Skin epidermis (tissue), 12 donors: ENCODE data around the gene FRMPD1.
"Not testable (repeated sequence)": the region's sequence is repeated elsewhere in the genome, so short reads cannot be mapped to it uniquely, and the experiment has no call there.

ENCODE experiments used
- H3K27ac ChIP-seq, 21 experiments: fragments of 200-600 bp; sonication (generic) in 11 of 21; one replicate each; pipeline ENCODE4 v1.5.0; 2020; ENCODE audit warnings: mild to moderate bottlenecking in 3 of 21, inconsistent platforms in 2 of 21, moderate library complexity in 2 of 21
- H3K4me3 ChIP-seq, 7 experiments: fragments of 200-600 bp; sonication (generic) in 2 of 7; one replicate each; pipeline ENCODE4 v1.5.0; 2020; ENCODE audit warnings: inconsistent platforms in 2 of 7, mild to moderate bottlenecking in 2 of 7, moderate library complexity in 1 of 7

Gene FRMPD1

DNA sequence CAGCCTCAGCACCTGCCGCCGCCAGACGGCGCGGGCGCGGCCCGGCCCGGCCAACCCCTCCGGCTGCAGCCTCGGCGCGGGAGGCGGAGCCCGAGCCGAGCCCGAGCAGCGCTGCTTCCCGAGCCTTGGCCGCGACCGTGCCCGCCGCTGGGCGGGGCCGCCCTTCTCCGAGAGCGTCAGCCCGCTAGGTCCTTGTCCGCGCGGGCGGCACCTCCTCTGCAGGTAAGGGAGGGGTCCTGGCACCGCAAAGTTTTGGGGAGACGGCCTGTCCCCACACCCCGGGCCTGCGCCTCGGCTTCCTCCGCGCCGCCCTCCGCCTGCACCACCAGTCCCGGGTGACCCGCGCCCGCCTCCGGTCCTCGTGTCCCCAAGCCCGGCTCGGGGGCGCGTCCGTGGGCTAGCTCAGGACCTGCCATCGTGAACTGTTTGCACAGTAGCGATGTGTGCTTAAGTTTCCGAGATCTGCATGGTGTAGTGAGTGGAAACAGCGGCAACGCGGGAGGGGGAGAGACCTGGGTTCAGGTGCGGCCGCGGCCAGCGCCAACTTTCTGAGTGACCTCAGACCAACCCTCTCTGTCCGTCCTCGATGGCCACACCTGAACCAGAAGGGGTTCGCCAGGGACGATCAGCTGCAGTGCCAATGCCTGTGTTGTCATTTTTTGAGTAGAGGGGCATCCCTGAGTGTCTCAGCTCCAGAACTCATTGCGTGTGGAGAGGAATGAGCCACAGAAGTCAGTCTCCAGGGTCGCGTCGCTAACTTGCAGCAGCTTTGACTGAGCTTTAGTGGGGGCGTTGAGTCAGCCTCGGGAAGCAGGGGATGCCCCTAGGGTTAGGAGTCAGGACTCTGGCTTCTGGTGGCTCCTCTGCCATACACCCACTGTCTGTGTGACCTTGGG is at the start of gene FRMPD1:
TSS of gene FRMPD1 (plus strand) at position 82 of the 896 bp plus-strand sequence. CDS start 41,688 bp downstream, outside the sequence.
- Histone ChIP-seq H3K27ac (peak within 1 kb of the TSS in 1 of 21 experiments; percentile 26), H3K4me3 (peak within 1 kb of the TSS; percentile 34 to 48 (median 44))

GRCh38 chr9:37602061-37602460 is 48.7 kb upstream of the FRMPD1 start:
- not testable (repeated sequence) for H3K4me3 ChIP-seq, H3K27ac ChIP-seq

GRCh38 chr9:37602817-37603216 is 47.9 kb upstream of the FRMPD1 start:
- H3K4me3 ChIP-seq, result peak overlapping the region in 1 of 7 experiments; percentile 9
- peak overlapping the region in 4 of 21 experiments; percentile 5 to 56 (median 18) for H3K27ac ChIP-seq

- Histone ChIP-seq H3K27ac (peak overlapping the region in 3 of 21 experiments; percentile 3 to 56 (median 46)), H3K4me3 (peak overlapping the region in 1 of 7 experiments; percentile 9)
Measured at GRCh38 chr9:37604296-37604695, 46.5 kb upstream of the FRMPD1 start.

- H3K27ac ChIP-seq, result no peak overlapping the region
- no peak overlapping the region for H3K4me3 ChIP-seq
Measured at GRCh38 chr9:37608250-37608649, 42.5 kb upstream of the FRMPD1 start.

- Histone ChIP-seq H3K27ac (no peak overlapping the region), H3K4me3 (no peak overlapping the region)
Measured at GRCh38 chr9:37609735-37610397, 40.9 kb upstream of the FRMPD1 start.

GRCh38 chr9:37611014-37611413 is 39.7 kb upstream of the FRMPD1 start:
- no peak overlapping the region for H3K27ac ChIP-seq
- no peak overlapping the region for H3K4me3 ChIP-seq

- Histone ChIP-seq H3K4me3 (no peak overlapping the region), H3K27ac (no peak overlapping the region)
Measured at GRCh38 chr9:37611961-37612360, 38.8 kb upstream of the FRMPD1 start.

DNA sequence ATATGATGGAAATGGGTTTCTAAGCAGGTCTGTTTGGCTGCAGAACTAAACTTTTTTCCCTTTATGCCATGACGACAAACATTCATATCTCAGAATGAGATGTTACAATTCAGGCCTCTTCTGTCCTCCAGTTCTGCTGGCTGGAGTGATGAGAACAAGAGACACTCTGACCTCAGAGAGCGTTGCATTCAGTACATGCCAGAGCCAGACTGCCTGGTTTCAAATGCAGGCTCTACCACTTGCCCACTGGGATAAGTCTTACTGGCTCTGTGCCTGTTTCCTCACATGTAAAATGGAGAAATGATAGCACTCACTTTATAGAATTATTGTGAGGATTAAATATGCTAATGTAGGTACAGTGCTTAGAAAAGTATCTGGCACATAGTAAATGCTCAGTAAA is 33.6 kb upstream of the FRMPD1 start:
- H3K27ac ChIP-seq, result no peak overlapping the region
- no peak overlapping the region for H3K4me3 ChIP-seq

DNA sequence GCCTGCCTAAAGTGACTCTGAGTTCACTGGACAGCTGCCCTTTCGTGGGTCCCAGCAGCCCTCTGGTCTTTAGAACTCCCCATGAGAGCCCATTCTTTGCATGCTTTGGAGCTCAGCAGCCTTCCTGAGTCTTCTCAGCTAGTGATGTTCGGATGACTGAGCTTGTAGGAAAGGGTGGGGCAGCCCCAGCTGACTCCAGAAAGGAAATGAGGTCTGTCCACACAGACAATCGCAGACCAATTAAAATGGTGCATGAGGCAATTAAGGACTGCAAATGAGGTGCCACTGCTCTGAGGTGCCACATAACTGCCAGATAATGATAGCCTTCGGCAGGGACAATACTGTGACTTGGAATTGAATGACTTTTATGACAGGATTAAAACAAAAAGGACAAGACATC is 32.9 kb upstream of the FRMPD1 start:
- Histone ChIP-seq H3K4me3 (no peak overlapping the region), H3K27ac (peak overlapping the region in 1 of 21 experiments; percentile 1)

GRCh38 chr9:37618817-37619216 is 31.9 kb upstream of the FRMPD1 start:
- Histone ChIP-seq H3K4me3 (no peak overlapping the region), H3K27ac (peak overlapping the region in 2 of 21 experiments; percentile 1 to 38)

GRCh38 chr9:37619806-37620205 is 30.9 kb upstream of the FRMPD1 start:
- Histone ChIP-seq H3K4me3 (no peak overlapping the region), H3K27ac (no peak overlapping the region)

GRCh38 chr9:37620396-37620795 is 30.4 kb upstream of the FRMPD1 start:
- Histone ChIP-seq H3K4me3 (no peak overlapping the region), H3K27ac (no peak overlapping the region)

GRCh38 chr9:37621273-37622121 is 29.3 kb upstream of the FRMPD1 start:
- Histone ChIP-seq H3K27ac (no peak overlapping the region), H3K4me3 (no peak overlapping the region)

GRCh38 chr9:37622462-37622861 is 28.3 kb upstream of the FRMPD1 start:
- Histone ChIP-seq H3K27ac (no peak overlapping the region), H3K4me3 (no peak overlapping the region)

- Histone ChIP-seq H3K4me3 (no peak overlapping the region), H3K27ac (no peak overlapping the region)
Measured at GRCh38 chr9:37623267-37623666, 27.5 kb upstream of the FRMPD1 start.

DNA sequence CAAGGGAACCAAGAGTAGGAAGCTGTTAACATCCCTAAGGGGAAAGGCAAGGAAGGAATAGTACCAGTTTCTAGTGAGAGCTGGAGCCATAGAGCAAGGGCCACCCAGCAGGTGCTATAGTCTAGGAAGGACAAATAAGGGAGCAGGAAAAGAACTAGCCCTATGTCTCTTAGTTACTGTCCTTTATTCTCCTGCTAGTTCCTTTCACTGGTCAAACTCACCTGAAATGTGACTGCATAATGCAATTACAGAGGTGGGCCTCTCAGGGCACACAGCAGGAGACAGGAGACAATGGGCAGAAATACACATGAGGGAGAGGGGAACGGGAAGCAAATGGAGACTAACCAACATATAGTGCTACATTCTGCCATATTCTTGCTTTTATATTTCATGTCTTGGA is 26.7 kb upstream of the FRMPD1 start:
- Histone ChIP-seq H3K4me3 (no peak overlapping the region), H3K27ac (no peak overlapping the region)

DNA sequence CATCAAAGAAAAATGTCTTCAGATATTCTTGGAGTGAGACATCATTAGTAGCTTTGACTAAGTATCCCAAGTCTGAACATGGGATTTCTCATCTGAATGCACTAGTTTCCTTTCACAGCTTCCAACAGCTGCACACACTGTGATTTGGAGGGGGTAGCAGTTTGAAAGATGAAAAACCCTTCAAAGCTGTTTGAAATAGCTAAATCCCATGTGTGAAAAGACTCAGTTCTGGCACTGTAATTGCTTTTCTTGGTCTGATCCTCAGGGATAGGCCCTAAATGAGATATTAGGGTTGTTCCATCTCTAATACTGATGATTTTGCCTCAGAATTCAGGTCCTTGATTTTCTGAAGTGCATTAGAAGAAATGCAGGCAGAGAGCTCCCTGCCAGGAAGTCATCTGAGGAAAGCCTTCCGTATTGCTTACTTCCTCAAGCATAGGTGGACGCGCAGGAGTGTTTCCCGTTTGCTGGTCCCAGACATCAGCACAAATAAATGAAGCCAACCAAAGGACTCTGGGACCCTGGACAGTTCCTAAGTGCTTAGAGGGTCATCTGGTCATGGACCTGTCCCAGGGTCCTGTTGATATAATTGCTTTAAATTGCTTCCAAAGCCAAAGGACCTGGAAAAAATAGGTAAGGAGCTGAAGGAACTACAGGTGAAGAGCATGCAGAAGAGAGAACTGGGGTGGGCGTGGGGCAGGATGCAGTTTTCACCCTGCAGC is 25.6 kb upstream of the FRMPD1 start:
- H3K4me3 ChIP-seq, result no peak overlapping the region
- H3K27ac ChIP-seq, result no peak overlapping the region

DNA sequence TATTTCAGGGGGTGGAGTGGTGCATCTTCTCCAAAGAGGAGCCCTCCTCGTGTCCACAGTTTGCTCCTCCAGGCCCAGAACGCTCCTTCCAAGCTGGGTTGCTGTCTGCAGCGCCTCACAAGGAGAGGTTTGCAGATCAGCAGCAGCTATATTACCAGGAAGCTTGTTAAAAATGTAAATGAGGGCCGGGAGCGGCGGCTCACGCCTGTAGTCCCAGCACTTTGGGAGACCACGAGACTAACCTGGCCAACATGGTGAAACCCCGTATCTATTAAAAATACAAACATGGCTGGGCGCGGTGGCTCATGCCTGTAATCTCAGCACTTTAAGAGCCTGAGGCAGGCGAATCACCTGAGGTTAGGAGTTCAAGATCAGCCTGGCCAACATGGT is 25.0 kb upstream of the FRMPD1 start:
- no peak overlapping the region for H3K27ac ChIP-seq

More for the DNA sequence above, 25.0 kb upstream of the FRMPD1 start:
- H3K4me3 ChIP-seq, result no peak overlapping the region
